Tibial artery (tissue), 4 donors: ENCODE data around the gene MFSD2A.

Source experiments
- DNase-seq, 2 donors: peaks; one replicate each; pipeline ENCODE4 v3.0.0-alpha.2; 2019
- H3K27ac ChIP-seq, 2 donors: fragments of 200-600 bp; sonication (generic) in 1 of 2; 1 replicate in 1 of 2; 2 replicates in 1 of 2; pipeline ENCODE4 v1.5.1; 2018 to 2019; ENCODE audit warnings: mild to moderate bottlenecking in 1 of 2
- H3K27me3 ChIP-seq, 2 donors: fragments of 200-600 bp; sonication (generic) in 1 of 2; one replicate each; pipeline versions ENCODE4 v1.5.1 to v1.6.0; 2016 to 2019
- H3K36me3 ChIP-seq, 3 donors: fragments of 200-600 bp; sonication (generic) in 2 of 3; one replicate each; pipeline ENCODE4 v1.5.1; 2016 to 2019; ENCODE audit warnings: mild to moderate bottlenecking in 2 of 3
- H3K4me1 ChIP-seq, 4 donors: fragments of 200-600 bp; sonication (generic) in 2 of 4; 1 replicate in 3 of 4; 2 replicates in 1 of 4; pipeline ENCODE4 v1.5.1; 2016 to 2019
- H3K4me3 ChIP-seq, 2 donors: fragments of 200-600 bp; sonication (generic) in 1 of 2; 1 replicate in 1 of 2; 2 replicates in 1 of 2; pipeline ENCODE4 v1.5.1; 2018 to 2019; ENCODE audit warnings: mild to moderate bottlenecking in 2 of 2
- H3K9me3 ChIP-seq, 3 donors: fragments of 200-600 bp; sonication (generic) in 1 of 3; one replicate each; pipeline ENCODE4 v1.5.1; 2016 to 2019
- intact Hi-C: fragments of 100-400 bp; cut with DNase I; formaldehyde crosslinking; loops from one replicate; pipeline ENCODE4 v1.15.0; 2023; ENCODE audit warnings: low total_unique reads
- TF ChIP-seq, protein P1 (sequence below), 2 experiments: fragments of 200-600 bp in 1 of 2; fragments of 450-650 bp in 1 of 2; IDR thresholded peaks; one replicate each; pipeline ENCODE4 v1.5.1; 2017 to 2019; ENCODE audit warnings: antibody characterized with exemption in 2 of 2, mild to moderate bottlenecking in 1 of 2, moderate library complexity in 1 of 2

Gene MFSD2A

DNA sequence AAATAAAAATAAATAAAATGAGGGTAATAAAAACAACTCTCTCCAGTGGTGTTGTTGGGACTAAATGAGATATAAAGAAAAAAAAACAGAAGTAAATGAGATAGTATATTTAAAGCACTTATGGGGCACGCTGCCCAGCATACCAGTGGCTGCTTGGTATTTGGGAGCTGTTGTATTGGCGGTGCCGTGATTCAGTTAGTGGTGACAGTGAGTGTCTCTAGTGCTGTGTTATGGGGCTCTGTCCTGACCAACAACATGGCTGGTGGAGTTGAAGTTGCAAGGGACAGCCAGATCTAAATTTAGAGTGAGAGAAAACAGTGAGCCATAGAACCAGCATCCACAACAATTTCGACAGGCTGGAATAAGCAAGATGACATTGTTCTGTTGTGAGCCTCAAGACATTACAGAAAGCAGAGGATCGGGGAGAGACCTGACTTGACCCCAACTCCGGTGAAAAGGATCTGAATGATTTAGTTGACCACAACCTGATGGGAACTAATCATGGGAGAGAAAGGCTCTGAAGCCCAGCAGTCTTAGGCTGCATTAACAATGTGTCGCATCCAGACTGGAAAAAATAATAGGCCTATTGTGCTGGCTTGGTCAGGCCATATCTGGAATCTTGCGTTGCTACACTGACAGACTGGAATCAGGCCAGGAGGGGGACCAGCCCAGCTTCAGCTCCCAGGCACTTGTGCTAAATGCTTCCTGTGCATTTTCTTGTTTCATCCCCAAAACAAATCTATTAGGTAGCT is 2.4 kb upstream of the MFSD2A start:
- Histone ChIP-seq H3K36me3 (no peaks in the 10 kb centered on the region), H3K9me3 (no peaks in the 10 kb centered on the region), H3K27me3 (no peaks in the 10 kb centered on the region), H3K4me3 (no peak overlapping the region), H3K4me1 (peaks cover 0 to 32% (median 20%) of the 10 kb centered on the region in 4 donors), H3K27ac (no peak overlapping the region)
- TF ChIP-seq, protein P1, sequence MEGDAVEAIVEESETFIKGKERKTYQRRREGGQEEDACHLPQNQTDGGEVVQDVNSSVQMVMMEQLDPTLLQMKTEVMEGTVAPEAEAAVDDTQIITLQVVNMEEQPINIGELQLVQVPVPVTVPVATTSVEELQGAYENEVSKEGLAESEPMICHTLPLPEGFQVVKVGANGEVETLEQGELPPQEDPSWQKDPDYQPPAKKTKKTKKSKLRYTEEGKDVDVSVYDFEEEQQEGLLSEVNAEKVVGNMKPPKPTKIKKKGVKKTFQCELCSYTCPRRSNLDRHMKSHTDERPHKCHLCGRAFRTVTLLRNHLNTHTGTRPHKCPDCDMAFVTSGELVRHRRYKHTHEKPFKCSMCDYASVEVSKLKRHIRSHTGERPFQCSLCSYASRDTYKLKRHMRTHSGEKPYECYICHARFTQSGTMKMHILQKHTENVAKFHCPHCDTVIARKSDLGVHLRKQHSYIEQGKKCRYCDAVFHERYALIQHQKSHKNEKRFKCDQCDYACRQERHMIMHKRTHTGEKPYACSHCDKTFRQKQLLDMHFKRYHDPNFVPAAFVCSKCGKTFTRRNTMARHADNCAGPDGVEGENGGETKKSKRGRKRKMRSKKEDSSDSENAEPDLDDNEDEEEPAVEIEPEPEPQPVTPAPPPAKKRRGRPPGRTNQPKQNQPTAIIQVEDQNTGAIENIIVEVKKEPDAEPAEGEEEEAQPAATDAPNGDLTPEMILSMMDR (IDR thresholded peaks at IDR 0.05): no peak
- no peak for DNase-seq
- intact Hi-C loops: no loop called here

DNA sequence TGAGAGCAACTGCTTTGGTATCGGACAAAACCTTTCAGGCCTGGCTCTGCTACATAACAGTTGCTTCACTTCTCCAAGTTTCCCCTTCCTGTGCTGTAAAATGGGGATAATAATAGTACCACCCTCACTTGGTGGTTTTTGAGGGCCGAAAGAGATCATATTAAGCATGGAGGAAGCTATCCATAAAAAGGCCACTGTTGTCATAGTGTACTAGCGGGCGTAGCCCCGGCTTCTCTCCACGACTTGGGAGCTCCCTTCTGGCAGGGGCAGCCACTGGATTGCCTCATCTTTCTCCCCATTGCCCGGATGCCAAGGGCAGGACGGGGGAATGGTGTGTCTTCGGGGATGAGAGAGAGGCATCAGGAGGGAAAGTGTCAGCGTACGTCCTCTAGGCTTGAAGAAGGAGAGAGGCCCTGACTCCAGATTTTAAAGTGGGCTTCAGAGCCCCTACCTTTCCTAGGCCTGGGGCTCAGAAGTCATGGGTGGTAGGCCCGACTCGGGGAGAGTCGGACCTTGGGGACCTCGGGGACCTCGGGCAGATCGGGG is 548 bp upstream of the MFSD2A start:
- DNase-seq: peak in 1 of 2 donors; percentile 60
- no peaks in the 10 kb centered on the region for H3K27me3 ChIP-seq
- TF ChIP-seq, protein P1 (IDR thresholded peaks at IDR 0.05): no peak
- peaks cover 0 to 32% (median 20%) of the 10 kb centered on the region in 4 donors for H3K4me1 ChIP-seq
- H3K36me3 ChIP-seq: no peaks in the 10 kb centered on the region
- H3K27ac ChIP-seq: peak overlapping the region in 1 of 2 donors; percentile 48
- intact Hi-C loops: no loop called here
- H3K9me3 ChIP-seq: no peaks in the 10 kb centered on the region
- peak overlapping the region; percentile 51 to 68 for H3K4me3 ChIP-seq

DNA sequence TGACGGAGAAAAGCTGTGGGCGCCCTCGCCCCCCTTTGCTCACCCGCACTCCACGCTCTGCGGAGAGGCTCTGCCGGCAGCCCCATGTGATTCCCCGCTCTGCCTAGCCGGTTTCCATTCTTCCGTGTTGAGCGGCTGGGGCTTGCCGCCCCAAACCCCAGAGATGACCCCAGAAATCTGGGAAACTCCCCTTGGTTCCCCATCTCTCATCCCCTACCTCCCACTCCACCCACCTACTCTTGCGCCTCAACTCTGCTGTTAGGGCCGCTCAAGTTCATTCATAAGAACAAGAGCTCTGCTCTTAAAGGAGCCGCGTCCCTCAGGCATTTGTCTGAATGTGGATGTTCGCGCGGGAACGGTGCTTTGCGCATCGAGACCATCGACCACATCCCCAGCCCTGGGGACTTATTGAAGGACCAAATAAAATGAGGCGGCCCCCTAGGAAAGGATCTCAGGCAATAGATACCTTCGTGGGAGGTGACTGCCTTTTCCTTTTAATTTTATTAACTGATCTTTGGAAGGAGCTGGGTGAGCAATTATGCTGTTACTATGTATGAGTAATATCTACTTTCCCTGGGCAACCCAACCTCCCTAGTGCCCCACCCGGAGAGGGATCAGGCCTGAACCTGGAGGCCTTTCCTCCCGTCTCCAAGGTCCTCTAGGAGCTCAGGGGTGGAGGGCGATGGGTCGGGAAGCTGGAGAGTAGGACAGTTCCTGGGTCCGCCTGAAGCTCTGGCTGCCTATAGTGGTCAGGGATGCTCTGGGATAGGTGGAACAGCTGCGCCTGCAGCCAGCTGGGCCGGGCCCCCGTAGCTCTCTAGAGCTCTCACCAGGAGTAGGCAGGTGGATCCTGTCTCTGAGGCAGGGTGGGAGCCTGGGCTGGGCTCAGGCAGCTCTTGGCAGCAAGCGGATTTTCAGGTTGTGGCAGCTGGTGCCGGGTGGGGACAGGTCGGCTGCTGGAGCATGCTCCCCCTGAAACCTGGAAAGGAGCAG is 898 bp downstream of the MFSD2A start:
- Histone ChIP-seq H3K27me3 (peaks cover 0 to 10% of the 10 kb centered on the region in 2 donors), H3K27ac (peak overlapping the region in 1 of 2 donors; percentile 48), H3K9me3 (no peaks in the 10 kb centered on the region), H3K4me3 (peak overlapping the region; percentile 51 to 68), H3K4me1 (peaks cover 0 to 32% (median 23%) of the 10 kb centered on the region in 4 donors), H3K36me3 (no peaks in the 10 kb centered on the region)
- DNase-seq: no peak
- intact Hi-C loops: no loop called here
- TF ChIP-seq, protein P1 (IDR thresholded peaks at IDR 0.05): no peak

DNA sequence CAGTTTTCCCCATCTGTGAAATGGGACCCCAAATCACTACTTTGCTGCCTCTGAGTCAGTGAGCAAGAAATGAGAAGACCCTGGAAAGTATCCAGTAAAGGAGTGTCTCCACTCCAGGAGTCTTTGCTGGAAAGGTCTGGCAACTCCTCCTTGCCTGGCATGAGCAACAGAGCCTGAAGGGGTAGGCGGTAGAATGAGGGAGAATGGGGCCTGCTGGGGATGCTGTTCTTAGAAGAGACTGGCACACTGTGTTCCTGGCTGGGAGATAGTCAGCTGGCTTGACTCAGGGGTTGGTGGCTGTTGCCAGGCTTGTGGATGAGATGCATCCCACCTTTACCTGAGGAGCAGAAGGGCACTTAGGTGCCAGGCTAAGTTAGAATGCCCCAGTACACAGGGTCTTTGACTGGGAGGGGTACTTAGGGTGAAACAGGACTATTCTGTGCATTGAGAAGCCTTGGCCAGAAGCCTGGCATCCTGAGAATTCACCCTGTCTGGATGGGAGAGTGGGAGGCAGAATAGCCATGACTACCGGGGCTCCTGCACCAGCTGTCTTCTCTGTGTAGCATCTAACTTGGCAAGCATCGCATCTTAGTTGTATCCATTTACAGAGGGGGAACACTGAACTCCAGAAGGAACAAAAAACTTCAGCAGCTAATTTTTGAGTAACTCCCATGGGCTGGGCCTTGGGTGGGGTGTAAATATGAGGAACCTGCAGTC is 2.5 kb downstream of the MFSD2A start:
- DNase-seq: no peak
- Histone ChIP-seq H3K27me3 (peaks cover 0 to 10% of the 10 kb centered on the region in 2 donors), H3K4me3 (no peak overlapping the region), H3K36me3 (peaks cover 0 to 3% (median 0%) of the 10 kb centered on the region in 3 donors), H3K9me3 (no peaks in the 10 kb centered on the region), H3K27ac (no peak overlapping the region), H3K4me1 (peaks cover 0 to 31% (median 21%) of the 10 kb centered on the region in 4 donors)
- TF ChIP-seq, protein P1 (IDR thresholded peaks at IDR 0.05): no peak
- intact Hi-C loops: no loop called here
